ENCODE results near the gene GCNT2.
"Not testable (repeated sequence)": the region's sequence is repeated elsewhere in the genome, so short reads cannot be mapped to it uniquely, and the experiment has no call there.

The GCNT2 gene

DNA sequence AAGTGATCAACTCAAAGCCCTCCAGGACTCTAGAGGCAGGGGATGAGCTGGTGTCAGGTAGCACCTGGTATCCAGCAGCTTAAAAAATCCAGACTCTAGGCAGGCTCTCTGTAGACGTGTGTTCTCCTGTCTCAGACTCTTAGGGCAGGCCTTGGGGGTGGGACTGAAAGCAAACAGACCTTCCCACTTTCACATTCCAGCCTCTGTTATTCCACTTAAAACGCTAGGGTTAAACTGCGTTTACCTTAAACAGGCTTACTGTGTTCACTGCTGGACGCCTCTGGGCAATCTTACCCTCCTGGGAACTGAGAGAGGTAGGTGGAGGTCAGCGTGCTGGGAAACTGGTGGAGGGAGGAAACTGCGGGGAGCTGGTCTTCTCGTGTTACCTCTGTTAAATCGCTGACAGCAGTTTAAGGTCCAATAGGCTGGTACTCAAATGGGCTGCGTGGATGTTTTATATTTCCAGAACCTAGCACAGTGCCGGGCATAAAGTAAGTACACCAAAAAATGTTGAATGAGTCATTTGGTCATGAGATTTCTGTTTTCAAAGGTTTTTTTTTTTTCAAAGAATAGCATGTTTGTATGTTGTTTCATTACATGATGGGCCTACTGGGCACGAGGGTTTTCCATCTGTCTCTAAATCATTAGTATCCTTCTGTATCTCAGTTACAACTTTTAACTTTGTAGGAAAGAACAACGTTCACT, at the start of gene GCNT2:
Gene GCNT2 (plus strand): TSS at position 248 of the 705 bp plus-strand sequence. CDS start 7,561 bp downstream, outside the sequence.
- DNase-seq: no peak

DNA sequence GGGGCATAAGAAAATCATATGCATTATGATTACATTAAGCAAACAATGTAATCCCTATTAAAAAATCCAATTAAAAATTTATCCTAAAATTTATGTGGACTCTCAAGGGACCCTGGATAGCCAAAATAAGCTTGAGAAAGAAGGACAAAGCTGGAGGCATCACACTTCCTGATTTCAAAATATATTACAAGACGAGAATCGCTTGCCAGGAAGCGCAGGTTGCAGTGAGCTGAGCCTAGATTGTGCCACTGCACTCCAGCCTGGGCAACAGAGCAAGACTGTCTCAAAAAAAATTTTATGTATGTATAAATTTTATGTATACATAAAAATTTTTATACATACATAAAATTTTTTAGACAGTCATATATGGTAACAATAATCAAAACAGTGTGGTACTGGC, 48.5 kb upstream of the GCNT2 start:
- no peak for DNase-seq

DNA sequence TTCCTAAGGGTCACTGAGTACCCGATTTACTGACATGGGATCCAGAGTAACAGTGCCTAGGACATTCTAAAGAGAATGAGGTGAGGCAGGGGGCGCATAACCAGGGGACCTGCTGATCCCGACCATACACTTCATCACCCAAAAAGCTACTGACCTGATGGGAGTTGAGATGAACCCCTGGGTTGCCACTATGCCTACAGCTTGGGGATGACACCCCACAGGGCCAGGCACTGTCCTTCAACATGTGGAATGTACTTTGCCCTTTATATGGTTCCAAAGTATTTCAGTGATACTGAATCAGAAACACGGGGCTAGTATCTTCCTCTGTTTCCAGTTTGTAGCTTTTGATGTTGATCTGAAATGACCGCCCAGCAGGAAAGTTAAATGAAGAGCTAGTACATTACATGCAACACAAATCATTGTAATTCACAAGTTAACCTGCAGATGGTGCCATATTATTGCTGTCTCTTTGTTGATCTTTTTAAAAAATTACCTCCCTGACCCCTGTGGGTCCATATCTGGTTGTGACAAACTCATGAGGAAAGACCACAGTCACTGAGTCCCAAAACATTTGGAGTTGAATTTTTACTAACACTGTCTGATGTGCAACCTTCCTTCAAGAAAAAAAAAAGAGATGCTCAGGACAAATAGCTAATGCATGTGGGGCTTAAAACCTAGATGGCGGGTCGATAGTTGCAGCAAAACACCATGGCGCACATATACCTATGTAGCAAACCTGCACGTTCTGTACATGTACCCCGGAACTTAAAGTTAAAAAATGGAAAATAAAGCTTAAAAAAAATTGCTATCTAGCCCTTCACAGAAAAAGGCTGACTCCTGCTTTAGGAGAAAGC, 42.7 kb upstream of the GCNT2 start:
- no peak for DNase-seq

DNA sequence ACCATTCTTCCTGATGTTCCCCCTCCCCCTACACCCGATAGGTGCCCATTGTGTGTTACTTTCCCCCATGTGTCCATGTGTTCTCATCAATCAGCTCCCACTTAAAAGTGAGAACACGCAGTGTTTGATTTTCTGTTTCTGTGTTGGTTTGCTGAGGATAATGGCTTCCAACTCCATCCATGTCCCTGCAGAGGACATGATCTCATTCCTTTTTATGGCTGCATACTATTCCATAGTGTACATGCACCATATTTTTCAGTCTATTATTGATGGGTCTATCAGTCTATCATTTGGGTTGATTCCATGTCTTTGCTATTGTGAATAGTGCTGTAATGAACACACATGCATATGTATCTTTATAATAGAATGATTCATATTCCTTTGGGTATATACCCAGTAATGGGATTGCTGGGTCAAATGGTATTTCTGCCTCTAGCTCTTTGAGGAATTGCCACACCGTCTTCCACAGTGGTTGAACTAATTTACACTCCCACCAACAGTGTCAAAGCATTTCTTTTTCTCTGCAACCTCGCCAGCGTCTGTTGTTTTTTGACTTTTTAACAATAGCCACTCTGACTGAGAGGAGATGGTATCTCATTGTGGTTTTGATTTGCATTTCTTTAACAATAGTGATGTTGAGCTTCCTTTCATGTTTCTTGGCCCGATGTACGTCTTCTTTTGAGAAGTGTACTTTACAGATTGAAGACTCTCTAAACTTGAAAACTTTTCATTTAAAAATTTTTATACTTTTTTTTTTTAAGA, 41.0 kb upstream of the GCNT2 start:
- DNase-seq: no peak

DNA sequence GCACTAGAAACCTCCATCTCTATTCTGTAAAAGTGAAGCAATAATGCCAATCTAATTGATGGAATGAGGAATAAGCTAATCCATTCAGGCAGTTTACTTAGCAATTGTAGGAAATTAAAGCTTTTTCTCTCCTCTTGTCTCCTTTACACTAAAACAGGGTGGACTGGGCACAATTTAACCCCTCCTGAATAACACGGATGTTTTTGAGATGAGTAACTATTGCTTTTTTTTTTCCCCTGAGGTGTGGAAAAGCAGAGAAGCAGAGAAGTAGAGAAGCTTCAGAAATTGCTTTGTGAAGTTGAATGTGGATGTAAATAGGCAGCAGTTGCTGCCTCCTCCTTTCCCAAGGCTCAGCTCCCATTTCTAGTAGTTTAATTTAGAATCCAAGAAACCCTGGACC, 40.0 kb upstream of the GCNT2 start:
- no peak for DNase-seq

DNA sequence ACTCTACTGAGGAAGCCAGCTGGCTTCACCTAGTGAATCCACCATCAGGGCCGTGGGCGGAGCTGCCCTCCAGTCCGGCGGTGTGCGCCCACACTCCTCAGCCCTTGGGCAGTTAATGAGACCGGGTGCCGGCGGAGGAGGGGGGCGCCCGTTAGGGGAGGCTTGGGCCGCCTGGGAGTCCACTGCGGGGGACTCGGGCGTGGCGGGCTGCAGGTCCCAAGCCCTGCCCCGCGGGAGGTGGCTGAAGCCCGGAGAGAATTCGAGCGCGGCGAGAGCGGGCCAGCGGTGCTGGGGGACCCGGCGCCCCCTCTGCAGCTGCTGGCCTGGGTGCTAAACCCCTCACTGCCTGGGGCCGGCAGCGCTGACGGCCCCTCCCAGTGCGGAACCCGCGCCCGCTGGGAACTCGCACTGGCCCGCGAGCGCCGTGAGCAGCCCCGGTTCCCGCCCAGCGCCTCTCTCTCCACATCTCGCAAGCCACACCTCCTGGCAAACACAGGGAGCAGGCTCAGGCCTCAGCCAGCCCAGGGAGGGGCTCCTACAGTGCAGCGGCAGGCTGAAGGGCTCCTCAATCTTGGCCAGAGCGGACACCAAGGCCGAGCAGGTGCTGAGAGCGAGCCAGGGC, 38.4 kb upstream of the GCNT2 start:
- DNase-seq: no peak

DNA sequence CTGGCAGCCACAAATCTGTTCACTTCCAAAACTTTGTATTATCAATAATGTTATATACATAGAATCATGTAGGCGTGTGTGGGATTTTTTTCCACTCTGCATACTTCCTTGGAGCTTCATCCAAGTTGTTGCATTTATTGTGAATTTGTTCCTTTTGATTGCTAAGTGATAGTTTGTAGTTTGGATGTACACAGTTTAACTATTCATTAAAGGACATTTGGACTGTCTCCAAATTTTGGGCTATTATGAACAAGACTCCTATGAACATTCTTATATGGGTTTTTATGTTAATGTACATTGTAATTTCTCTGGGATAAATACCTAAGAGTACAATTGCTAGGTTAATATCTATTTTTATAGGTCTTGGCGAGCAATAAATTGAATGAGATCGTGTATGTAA, 36.2 kb upstream of the GCNT2 start:
- DNase-seq: no peak

DNA sequence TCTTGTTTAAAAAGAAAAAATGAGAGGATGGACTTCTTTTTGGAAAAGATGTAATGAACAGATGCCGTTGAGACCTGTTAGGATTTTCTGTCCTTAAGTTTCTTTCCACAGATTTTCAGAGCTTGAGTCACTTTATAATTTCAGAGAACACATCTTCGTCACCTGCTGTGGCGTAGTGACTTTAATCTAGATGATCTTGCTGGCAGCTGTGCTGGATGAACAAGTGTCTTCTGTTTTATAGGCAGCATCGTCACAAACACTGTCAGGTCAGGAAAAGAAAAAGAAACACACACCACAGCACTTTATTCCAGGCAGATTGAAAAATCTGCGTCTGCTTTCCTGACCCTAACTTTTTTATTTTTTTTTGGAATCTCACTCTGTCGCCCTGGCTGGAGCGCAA, 35.7 kb upstream of the GCNT2 start:
- DNase-seq: no peak

DNA sequence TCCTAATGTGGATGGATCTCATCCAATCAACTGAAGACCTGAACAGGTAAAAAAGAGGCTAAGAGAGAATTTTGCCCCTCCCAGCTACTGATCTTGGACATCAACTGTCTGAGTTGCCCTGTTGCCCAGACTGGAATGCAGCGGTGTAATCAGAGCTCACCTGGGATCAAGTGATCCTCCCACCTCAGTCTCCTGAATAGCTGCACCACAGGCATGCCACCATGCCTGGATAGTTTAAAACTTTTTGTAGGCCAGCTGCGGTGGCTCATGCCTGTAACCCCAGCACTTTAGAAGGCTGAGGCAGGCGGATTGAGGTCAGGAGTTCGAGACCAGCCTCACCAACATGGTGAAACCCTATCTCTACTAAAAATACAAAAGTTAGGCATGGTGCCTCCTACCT, 34.9 kb upstream of the GCNT2 start:
- DNase-seq: no peak

DNA sequence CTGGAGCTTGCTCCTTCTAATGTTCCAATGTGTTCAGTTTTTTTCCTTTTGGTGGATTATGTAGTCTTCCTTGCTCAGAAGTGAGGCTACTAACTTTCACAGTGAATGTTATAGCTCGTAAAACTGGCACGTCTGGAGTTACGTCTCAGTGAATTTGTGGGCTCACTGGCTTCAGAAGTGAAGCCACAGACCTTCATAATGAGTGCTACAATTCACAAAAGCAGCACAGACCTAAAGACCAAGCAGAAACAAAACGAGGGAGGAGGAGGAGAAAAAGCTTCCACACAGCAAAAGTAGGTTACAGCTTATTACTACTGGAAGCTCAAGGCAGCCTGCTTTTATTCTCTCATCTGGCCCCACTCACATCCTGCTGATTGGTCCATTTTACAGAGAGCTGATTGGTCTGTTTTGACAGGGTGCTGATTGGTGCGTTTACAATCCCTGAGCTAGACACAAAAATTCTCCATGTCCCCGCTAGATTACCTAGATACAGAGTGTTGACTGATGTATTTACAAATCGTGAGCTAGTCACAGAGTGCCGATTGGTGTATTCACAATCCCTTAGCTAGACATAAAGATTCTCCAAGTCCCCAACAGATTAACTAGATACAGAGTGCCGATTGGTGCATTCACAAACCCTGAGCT, 34.1 kb upstream of the GCNT2 start:
- not testable (repeated sequence) for DNase-seq

DNA sequence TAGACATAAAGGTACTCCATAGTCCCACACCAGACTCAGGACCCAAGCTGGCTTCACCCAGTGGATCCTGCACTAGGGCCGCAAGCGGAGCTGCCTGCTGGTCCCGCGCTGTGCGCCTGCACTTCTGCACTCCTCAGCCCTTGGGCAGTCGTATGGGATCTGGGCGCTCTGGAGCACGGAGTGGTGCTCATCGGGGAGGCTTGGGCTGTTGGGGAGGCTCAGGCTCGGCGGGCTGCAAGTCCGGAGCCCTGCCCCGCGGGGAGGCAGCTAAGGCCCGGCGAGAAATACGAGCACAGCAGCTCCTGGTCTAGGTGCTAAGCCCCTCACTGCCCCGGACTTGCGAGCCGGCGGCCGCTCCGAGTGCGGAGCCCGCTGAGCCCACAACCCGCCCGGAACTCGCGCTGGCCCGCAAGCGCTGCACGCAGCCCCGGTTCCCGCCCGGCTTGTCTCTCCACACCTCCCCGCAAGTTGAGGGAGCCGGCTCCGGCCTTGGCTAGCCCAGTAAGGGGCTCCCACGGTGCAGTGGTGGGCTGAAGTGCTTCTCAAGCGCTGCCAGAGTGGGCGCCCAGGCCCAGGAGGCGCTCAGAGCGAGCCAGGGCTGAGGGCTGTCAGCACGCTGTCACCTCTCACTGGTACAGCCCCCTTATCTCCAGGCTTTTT, 33.4 kb upstream of the GCNT2 start:
- DNase-seq: no peak

DNA sequence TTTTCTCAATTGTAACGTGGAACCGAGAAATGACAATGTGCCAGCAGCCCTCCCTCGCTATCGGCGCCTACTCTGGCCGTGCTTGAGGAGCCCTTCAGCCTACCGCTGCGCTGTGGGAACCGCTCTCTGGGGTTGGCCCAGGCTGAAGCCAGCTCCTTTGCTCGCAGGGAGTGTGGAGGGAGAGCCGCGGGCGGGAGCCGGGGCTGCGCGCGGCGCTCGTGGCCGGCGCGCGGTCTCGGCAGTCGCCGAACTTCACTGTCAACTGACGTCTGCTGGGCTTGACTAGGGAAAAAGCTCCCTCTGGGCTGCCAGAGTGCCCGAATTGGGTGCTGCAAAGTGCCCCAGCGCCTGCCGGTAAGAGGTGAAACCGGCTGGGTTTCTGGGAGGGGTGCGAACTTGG, 29.7 kb upstream of the GCNT2 start:
- no peak for DNase-seq

DNA sequence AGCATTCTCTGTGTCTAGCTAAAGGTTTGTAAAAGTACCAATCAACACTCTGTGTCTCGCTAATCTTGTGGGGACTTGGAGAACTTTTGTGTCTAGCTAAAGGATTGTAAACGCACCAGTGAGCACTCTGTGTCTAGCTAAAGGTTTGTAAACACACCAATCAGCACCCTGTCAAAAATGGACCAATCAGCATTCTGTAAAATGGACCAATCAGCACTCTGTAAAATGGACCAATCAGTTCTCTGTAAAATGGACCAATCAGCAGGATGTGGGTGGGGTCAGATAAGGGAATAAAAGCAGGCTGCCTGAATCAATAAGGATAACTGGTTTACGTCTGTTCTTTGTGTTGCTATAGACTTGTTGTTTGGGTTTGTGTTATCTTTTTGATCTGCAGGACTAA, 29.2 kb upstream of the GCNT2 start:
- DNase-seq: not testable (repeated sequence)

DNA sequence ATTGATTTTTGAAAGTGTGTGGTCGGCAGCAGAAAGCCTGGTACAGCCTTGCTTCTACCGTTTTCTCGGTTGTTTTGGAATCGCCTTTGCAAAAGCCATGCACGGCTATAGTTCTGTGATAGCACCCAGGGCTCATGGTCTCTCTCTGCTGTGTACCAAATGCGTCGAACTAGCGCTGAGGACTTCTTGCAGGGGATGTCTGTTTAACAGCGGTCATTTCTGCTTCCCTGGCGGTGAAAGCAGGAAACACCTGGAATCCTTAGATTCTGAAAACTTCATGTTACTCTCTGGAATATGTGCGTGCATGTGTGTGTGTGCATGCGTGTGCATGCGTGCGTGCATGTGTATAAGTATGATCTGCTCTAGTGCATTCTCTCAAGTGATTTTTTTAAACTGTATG, 26.1 kb upstream of the GCNT2 start:
- no peak for DNase-seq

DNA sequence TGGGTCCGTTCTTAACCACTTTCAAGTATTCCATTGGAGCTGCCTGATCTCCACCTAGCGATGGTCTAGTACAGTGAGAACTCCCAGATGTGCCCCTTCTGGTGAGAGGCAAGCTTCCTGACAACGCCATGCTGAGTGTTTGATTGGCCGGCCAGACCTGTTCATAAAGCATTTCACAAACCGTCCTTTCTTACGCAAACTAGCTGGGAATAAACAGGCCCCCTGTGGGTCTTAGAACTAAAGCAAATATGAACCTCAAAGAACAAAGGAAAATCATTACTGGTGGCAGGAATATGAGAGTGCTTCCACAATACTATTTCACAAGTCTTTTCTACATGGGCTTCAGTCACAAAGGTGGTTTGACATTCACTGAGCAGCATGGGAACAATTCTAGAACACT, 15.6 kb upstream of the GCNT2 start:
- no peak for DNase-seq

DNA sequence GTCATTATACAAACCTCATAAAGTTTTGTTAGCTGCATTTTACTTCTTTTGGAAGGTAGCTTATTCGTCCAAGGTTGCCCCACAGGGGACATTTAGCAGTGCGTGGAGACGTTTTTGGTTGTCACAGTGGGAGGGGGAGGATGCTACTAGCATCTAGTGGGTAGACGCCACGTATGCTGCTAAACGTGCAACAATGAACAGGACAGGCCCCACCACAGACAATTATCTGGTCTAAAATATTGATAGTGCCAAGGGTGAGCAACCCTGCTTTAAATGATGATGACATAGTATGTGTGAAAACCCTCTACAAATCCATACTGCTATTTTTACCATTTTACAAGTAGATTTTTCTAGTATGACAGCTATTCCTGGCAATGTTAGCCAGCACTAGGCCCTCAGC, 13.9 kb upstream of the GCNT2 start:
- DNase-seq: no peak

DNA sequence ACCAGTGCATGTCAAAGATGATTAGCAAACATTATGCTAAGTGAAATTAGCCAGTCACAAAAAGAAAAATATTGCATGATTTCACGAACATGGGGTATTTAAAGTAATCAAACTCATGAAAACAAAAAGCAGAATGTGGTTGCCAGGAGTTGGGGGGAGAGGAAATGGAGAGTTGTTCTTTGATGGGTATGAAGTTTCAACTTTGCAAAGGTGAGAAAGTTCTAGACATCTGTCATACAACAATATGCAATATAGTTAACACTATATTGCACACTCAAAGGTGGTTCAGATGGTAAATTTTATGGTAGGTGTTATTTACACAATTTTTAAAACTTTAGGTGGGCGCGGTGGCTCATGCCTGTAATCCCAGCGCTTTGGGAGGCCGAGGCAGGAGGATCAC, 13.4 kb upstream of the GCNT2 start:
- no peak for DNase-seq

DNA sequence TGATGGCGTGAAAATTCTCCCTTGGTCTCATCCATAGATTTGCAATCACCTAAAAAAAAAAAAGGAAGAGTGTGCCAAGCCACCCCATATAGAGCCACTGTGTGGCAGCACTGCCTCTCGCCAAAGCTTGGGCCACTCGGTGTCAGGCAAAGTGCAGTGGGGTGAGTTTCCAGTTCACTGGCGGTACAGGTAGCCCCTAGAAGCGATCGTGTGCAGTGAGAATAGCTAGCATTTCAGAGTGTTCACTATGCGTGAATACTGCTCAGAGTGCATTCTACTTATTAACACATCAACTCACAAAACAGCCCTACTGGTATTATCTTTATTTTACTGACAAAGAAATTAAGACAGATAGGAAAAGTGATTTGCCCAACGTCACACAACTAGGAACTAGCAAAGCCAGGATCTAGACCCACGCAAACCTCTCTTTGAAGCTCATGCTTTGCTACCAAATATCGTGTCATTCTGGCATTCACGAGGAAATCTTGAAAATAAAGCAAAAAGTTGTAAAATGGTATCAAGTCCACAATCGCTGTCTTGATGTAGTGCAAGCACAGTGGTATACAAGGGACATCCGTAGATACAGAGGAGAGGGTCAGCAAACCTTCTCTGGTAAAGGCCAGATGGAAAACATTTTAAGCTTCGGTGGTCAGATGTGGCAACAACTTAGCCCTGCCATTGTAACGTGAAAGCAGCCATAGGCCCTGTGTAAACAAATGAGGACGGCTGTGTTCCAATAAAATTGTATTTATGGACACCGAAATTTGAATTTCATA, 10.4 kb upstream of the GCNT2 start:
- peak; percentile 3 for DNase-seq

DNA sequence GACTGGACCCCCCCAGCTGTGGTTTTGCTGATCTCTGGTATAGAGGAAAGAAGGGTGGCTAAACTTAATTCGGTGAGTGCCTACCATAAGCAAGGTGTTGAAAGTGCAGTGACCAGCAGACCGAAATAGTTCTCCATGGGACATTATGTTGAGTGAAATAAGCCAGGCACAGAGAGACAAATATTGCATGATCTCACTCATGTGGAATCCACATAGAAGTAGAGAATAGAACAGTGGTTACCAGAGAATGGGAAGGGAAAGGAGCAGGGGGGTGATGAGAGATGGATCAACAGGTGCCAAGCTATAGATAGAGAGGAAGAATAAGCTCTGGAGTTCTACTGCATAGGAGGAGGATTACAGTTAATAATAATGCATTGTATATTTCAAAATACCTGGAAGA, 9.7 kb upstream of the GCNT2 start:
- DNase-seq: no peak

DNA sequence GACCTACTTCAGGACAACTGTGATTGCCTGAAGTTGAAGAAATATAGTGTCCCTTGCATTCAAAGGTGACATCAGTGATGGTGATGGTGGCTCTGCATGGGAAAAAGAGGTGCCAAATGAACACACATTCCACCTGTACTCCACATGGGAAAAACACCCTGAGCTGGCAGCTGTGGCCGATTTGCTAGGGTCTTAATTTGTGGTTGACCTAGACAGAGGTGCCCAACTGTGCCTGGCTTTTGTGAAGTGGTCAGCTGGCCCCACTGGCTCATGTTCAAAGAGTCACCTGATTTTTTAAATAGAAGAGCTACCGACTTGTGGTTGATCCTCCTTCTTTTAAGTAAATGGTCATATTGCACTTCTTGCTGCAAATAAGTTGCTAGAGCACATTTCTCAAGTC, 7.6 kb upstream of the GCNT2 start:
- no peak for DNase-seq

DNA sequence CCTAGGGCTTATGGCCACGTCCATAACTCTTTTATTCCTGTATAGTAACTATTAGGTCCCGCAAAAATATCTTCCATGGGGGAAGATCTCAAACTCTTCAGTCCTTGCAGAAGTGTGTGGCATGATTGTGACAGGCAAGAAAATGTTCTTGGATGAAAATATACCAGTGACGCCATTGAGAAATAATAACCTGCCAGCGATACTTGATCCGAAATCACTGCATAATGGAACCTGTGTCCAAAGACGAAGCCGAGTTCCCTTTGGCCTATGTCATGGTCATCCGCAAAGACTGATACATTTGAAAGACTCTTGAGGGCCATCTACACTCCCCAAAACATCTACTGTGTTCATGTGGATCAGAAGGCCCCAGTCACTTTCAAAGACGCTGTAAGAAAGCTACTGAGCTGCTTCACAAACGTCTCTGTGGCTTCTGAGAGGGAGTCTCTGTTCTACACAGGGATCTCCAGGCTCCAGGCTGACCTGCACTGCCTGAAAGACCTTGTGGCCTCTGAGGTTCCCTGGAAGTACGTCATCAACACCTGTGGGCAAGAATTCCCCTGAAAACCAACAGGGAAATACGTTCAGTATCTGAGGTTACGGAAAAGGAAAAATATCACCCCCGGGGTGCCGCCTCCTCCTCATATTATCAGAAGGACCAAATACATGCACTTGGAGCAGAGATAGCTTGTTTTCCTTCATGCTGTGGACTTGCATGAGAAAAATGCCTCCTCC, 6.9 kb upstream of the GCNT2 start:
- no peak for DNase-seq
